T-helper 2 cell (primary cell): ENCODE data around the gene SLC38A10.
A peak's percentile ranks its signal among the peaks of the same experiment; 100 is the strongest.

Source experiments
- DNase-seq, 5 experiments: peaks; one replicate each; pipeline versions ENCODE4 v3.0.0 to v3.0.0-alpha.2; 2012 to 2022

SLC38A10 gene

GRCh38 chr17:81222906-81223761, 72.0 kb downstream of the SLC38A10 start, which contains the start of gene CEP131:
TSS of gene CEP131 (minus strand) at chr17:81222965. CDS start at chr17:81220056, 2,909 bp downstream.
- DNase-seq: peak; percentile 96 to 100 (median 99)

- no peak for DNase-seq
Observed at GRCh38 chr17:81222620-81222905, 72.5 kb downstream of the SLC38A10 start.

- no peak for DNase-seq
Observed at GRCh38 chr17:81221842-81222619, 73.1 kb downstream of the SLC38A10 start.

- DNase-seq: no peak
Observed at GRCh38 chr17:81221371-81221841, 73.7 kb downstream of the SLC38A10 start.

GRCh38 chr17:81219476-81220180, 75.5 kb downstream of the SLC38A10 start:
- DNase-seq: no peak

GRCh38 chr17:81218991-81219390, 76.1 kb downstream of the SLC38A10 start:
- no peak for DNase-seq

- DNase-seq: no peak
Observed at GRCh38 chr17:81218459-81218858, 76.6 kb downstream of the SLC38A10 start.

GRCh38 chr17:81217491-81217890, 77.6 kb downstream of the SLC38A10 start:
- no peak for DNase-seq

- DNase-seq: no peak
Observed at GRCh38 chr17:81213978-81214377, 81.1 kb downstream of the SLC38A10 start.

- DNase-seq: no peak
Observed at GRCh38 chr17:81212365-81212764, 82.7 kb downstream of the SLC38A10 start.

GRCh38 chr17:81210868-81211267, 84.2 kb downstream of the SLC38A10 start:
- no peak for DNase-seq

- DNase-seq: no peak
Observed at GRCh38 chr17:81210466-81210865, 84.6 kb downstream of the SLC38A10 start.

- no peak for DNase-seq
Observed at GRCh38 chr17:81209141-81209540, 86.0 kb downstream of the SLC38A10 start.

- DNase-seq: no peak
Observed at GRCh38 chr17:81208651-81209050, 86.5 kb downstream of the SLC38A10 start.

GRCh38 chr17:81207610-81208581, 87.2 kb downstream of the SLC38A10 start:
- DNase-seq: peak in 1 of 5 experiments; percentile 33

- DNase-seq: no peak
Observed at GRCh38 chr17:81206657-81207056, 88.5 kb downstream of the SLC38A10 start.

GRCh38 chr17:81206166-81206565, 88.9 kb downstream of the SLC38A10 start:
- no peak for DNase-seq

GRCh38 chr17:81204578-81204977, 90.5 kb downstream of the SLC38A10 start:
- DNase-seq: no peak

GRCh38 chr17:81203136-81203535, 92.0 kb downstream of the SLC38A10 start:
- no peak for DNase-seq

GRCh38 chr17:81202318-81202717, 92.8 kb downstream of the SLC38A10 start:
- no peak for DNase-seq

- DNase-seq: peak in 1 of 5 experiments; percentile 44
Observed at GRCh38 chr17:81200695-81201580, 94.2 kb downstream of the SLC38A10 start.
